ENCODE measurements around the gene DIRAS2.

DNA sequence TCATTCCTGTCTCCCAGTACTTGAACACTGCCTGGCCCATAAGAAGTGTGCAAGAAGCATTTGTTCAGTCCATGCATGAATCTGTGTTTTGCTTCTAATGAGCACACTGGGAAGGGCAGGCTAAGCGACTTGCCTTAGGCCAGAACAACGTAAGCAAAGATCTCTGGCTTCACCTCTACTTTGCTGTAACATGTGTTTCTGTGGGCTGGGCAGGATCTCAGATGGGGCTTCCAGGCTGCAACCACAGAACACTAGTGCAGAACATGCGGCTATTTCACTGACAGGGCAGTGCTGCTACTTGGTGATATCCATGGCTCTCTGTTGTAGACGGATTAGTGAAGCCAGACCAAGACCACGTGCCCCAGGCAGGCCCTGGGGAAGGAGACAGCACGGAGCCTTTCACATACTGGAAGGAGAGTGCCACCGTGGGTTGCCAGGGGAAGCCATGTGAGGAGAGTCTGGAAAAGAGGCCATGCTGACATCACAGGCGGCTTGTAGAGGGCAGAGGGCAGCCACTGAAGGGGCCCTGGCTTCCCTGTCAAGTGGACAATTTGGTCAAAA, 9.9 kb downstream of the DIRAS2 start:
- TF ChIP-seq, protein P1, sequence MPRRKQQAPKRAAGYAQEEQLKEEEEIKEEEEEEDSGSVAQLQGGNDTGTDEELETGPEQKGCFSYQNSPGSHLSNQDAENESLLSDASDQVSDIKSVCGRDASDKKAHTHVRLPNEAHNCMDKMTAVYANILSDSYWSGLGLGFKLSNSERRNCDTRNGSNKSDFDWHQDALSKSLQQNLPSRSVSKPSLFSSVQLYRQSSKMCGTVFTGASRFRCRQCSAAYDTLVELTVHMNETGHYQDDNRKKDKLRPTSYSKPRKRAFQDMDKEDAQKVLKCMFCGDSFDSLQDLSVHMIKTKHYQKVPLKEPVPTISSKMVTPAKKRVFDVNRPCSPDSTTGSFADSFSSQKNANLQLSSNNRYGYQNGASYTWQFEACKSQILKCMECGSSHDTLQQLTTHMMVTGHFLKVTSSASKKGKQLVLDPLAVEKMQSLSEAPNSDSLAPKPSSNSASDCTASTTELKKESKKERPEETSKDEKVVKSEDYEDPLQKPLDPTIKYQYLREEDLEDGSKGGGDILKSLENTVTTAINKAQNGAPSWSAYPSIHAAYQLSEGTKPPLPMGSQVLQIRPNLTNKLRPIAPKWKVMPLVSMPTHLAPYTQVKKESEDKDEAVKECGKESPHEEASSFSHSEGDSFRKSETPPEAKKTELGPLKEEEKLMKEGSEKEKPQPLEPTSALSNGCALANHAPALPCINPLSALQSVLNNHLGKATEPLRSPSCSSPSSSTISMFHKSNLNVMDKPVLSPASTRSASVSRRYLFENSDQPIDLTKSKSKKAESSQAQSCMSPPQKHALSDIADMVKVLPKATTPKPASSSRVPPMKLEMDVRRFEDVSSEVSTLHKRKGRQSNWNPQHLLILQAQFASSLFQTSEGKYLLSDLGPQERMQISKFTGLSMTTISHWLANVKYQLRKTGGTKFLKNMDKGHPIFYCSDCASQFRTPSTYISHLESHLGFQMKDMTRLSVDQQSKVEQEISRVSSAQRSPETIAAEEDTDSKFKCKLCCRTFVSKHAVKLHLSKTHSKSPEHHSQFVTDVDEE (CRISPR knock-in tag; IDR thresholded peaks at IDR 0.05): no peak
- TF ChIP-seq PATZ1 (CRISPR knock-in tag; IDR thresholded peaks at IDR 0.05; ENCODE audit: borderline replicate concordance) (no peak), ZNF565 (CRISPR knock-in tag; conservative IDR thresholded peaks at IDR 0.05; ENCODE audit: low read depth) (no peak), CSDC2 (CRISPR knock-in tag; IDR thresholded peaks at IDR 0.05) (no peak)
- TF ChIP-seq, protein P2, sequence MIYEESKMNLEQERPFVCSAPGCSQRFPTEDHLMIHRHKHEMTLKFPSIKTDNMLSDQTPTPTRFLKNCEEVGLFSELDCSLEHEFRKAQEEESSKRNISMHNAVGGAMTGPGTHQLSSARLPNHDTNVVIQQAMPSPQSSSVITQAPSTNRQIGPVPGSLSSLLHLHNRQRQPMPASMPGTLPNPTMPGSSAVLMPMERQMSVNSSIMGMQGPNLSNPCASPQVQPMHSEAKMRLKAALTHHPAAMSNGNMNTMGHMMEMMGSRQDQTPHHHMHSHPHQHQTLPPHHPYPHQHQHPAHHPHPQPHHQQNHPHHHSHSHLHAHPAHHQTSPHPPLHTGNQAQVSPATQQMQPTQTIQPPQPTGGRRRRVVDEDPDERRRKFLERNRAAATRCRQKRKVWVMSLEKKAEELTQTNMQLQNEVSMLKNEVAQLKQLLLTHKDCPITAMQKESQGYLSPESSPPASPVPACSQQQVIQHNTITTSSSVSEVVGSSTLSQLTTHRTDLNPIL (CRISPR knock-in tag; IDR thresholded peaks at IDR 0.05; ENCODE audit: low read depth): no peak
